ENCODE data around the gene MFAP5.
"Not testable (repeated sequence)": the region's sequence is repeated elsewhere in the genome, so short reads cannot be mapped to it uniquely, and the experiment has no call there.

MFAP5 gene

DNA sequence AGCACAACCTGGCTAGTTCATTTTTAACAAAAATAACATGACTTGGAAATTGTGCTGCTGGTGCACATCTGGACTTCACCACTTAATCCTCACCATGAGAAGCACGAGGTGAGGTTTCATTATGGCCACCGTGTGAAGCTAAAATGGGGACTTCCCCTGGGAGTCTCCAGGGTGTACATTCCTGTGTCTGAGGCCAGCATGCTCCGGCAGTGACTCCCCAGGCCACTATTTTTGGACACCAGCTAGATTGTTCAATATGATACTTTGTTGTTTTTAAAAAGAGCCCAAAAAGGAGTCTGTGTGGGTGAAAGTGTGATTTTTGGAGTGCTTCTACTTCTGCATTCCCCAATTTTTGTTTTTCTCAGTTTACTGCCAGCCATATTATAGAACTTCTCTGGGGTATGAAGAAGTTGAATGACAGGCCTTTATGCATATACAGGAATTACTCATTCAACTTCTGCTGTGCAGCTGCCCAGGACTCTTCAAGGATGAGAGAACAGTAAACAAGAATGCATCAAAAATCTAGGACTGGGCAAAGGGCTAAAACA is 33.1 kb downstream of the MFAP5 start:
- TF ChIP-seq, protein P1, sequence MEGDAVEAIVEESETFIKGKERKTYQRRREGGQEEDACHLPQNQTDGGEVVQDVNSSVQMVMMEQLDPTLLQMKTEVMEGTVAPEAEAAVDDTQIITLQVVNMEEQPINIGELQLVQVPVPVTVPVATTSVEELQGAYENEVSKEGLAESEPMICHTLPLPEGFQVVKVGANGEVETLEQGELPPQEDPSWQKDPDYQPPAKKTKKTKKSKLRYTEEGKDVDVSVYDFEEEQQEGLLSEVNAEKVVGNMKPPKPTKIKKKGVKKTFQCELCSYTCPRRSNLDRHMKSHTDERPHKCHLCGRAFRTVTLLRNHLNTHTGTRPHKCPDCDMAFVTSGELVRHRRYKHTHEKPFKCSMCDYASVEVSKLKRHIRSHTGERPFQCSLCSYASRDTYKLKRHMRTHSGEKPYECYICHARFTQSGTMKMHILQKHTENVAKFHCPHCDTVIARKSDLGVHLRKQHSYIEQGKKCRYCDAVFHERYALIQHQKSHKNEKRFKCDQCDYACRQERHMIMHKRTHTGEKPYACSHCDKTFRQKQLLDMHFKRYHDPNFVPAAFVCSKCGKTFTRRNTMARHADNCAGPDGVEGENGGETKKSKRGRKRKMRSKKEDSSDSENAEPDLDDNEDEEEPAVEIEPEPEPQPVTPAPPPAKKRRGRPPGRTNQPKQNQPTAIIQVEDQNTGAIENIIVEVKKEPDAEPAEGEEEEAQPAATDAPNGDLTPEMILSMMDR (IDR thresholded peaks at IDR 0.05), result no peak
- no peaks in the 10 kb centered on the region for H3K9me3 ChIP-seq
- H3K36me3 ChIP-seq, result no peaks in the 10 kb centered on the region

DNA sequence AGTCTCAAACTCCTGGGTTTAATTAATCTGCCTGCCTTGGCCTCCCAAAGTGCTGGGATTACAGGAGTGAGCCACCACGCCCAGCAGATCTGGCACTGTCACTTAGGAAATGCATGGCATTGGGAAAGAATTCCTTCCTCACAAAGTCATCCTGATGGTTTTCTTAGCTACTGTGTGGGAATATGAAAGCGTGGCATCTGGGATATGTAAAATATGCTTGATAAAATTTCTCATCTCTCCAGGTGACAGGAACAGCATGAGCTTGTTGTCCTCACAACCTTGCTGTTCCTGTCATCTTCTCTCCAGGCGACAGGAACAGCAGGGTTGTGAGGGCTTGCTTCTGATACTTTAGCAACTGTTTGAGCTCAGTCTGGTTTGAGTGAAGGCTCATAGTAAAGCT is 33.9 kb downstream of the MFAP5 start:
- TF ChIP-seq, protein P1 (IDR thresholded peaks at IDR 0.05), result no peak
- no peaks in the 10 kb centered on the region for H3K4me1 ChIP-seq (ENCODE audit: control insufficient read depth in 1 of 2, insufficient read depth in 1 of 2, low read depth in 1 of 2, low read length in 1 of 2)
- H3K27me3 ChIP-seq, result no peaks in the 10 kb centered on the region
- no peak overlapping the region for H3K27ac ChIP-seq
- H3K36me3 ChIP-seq, result no peaks in the 10 kb centered on the region
- H3K4me3 ChIP-seq (ENCODE audit: low read depth in 1 of 2, low read length in 1 of 2), result no peak overlapping the region
- no peaks in the 10 kb centered on the region for H3K9me3 ChIP-seq

More for the DNA sequence above, 33.1 kb downstream of the MFAP5 start:
- H3K4me1 ChIP-seq (ENCODE audit: control insufficient read depth in 1 of 2, insufficient read depth in 1 of 2, low read depth in 1 of 2, low read length in 1 of 2), result no peaks in the 10 kb centered on the region
- H3K27me3 ChIP-seq, result no peaks in the 10 kb centered on the region
- no peak overlapping the region for H3K27ac ChIP-seq
- H3K4me3 ChIP-seq (ENCODE audit: low read depth in 1 of 2, low read length in 1 of 2), result no peak overlapping the region

DNA sequence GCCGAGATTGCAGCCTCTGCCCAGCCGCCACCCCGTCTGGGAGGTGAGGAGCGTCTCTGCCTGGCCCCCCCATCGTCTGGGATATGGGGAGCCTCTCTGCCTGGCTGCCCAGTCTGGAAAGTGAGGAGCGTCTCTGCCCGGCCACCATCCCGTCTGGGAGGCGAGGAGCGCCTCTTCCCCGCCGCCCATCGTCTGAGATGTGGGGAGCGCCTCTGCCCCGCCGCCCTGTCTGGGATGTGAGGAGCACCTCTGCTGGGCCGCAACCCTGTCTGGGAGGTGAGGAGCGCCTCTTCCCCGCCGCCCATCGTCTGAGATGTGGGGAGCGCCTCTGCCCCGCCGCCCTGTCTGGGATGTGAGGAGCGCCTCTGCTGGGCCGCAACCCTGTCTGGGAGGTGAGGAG is 37.9 kb downstream of the MFAP5 start:
- H3K36me3 ChIP-seq; H3K4me3 ChIP-seq (ENCODE audit: low read depth in 1 of 2, low read length in 1 of 2); H3K4me1 ChIP-seq (ENCODE audit: control insufficient read depth in 1 of 2, insufficient read depth in 1 of 2, low read depth in 1 of 2, low read length in 1 of 2); H3K9me3 ChIP-seq; H3K27me3 ChIP-seq; H3K27ac ChIP-seq: not testable (repeated sequence)

DNA sequence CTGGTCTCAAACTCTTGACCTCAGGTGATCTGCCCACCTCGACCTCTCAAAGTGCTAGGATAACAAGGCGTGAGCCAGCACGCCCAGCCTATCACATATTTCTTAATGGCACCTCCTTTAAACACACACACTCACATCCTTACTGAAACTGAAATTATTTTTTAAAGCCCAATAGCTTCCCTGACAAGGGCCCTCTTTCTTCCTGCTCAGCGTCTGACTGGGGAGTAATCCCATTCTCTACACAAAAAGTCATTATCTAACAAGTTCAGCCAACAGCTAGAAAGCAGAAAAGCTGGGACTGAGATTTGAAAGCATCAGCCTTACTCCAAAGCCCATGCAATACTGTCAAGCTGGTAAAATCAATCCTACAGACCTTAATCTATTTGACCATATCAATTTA is 40.0 kb downstream of the MFAP5 start:
- H3K9me3 ChIP-seq, result no peaks in the 10 kb centered on the region
- TF ChIP-seq, protein P1 (IDR thresholded peaks at IDR 0.05), result no peak
- no peak overlapping the region for H3K4me3 ChIP-seq (ENCODE audit: low read depth in 1 of 2, low read length in 1 of 2)
- H3K27me3 ChIP-seq, result no peaks in the 10 kb centered on the region
- no peaks in the 10 kb centered on the region for H3K36me3 ChIP-seq
- peaks cover 17 to 19% of the 10 kb centered on the region in 2 experiments for H3K4me1 ChIP-seq (ENCODE audit: control insufficient read depth in 1 of 2, insufficient read depth in 1 of 2, low read depth in 1 of 2, low read length in 1 of 2)
- H3K27ac ChIP-seq, result no peak overlapping the region

DNA sequence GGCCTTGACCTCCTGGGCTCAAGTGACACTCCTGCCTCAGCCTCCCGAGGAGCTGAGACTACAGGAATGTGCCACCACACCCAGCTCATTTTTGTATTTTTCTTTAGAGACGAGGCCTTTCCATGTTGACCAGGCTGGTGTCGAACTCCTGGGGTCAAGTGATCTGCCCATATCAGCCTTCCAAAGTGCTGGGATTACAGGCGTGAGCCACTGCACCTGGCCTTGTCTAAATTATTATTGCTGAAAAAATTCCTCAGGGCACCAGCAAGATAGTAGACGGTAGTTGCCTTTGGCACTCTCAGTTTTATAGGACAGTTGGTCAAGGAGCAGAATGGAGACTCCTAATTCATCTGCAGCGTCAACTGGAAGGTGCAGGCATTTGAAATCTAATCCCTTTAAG is 47.4 kb downstream of the MFAP5 start:
- TF ChIP-seq, protein P1 (IDR thresholded peaks at IDR 0.05), result no peak
- Histone ChIP-seq H3K4me3 (ENCODE audit: low read depth in 1 of 2, low read length in 1 of 2) (no peak overlapping the region), H3K36me3 (no peaks in the 10 kb centered on the region), H3K27ac (no peak overlapping the region), H3K4me1 (ENCODE audit: control insufficient read depth in 1 of 2, insufficient read depth in 1 of 2, low read depth in 1 of 2, low read length in 1 of 2) (peaks cover 17 to 19% of the 10 kb centered on the region in 2 experiments), H3K27me3 (no peaks in the 10 kb centered on the region), H3K9me3 (no peaks in the 10 kb centered on the region)

DNA sequence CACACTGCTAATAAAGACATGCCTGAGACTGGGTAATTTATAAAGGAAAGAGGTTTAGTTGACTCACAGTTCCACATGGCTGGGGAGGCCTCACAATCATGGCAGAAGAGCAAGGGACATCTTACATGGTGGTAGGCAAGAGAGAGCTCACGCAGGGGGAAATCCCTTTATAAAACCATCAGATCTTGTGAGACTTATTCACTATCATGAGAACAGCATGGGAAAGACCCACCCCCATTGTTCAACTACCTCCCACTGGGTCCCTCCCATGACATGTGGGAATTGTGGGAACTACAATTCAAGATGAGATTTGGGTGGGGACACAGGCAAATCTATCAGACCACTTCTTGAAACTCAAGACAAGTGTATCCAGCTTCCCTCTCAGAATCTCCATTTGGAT is 48.7 kb downstream of the MFAP5 start:
- H3K36me3 ChIP-seq; H3K27me3 ChIP-seq; H3K9me3 ChIP-seq; H3K4me3 ChIP-seq (ENCODE audit: low read depth in 1 of 2, low read length in 1 of 2); H3K27ac ChIP-seq: not testable (repeated sequence)
- H3K4me1 ChIP-seq (ENCODE audit: control insufficient read depth in 1 of 2, insufficient read depth in 1 of 2, low read depth in 1 of 2, low read length in 1 of 2), result peaks cover 15 to 16% of the 10 kb centered on the region in 2 experiments

DNA sequence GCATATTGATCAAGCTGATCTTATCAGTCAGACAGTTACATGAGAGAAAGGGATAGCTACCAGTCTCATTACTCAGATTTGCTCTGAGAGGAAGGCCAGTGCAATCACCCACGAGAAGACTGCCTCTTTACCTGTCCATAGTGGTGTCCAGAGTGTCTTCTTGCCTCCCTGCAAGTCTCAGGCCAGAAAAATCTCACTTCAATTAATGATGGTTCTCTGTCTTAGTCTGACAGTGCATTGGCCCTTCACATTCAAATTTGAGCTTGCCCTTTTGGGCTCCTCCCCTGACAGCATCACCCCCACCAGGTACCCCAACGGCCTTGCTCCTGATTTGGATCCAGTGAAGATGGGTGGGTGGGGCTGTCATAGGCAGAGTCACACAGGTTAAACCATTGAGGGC is 50.0 kb downstream of the MFAP5 start, which contains the start of gene AICDA:
TSS of gene AICDA (minus strand) at position 231 of the 400 bp plus-strand sequence. CDS start at position 139, 92 bp downstream.
- TF ChIP-seq, protein P1 (IDR thresholded peaks at IDR 0.05), result no peak
- Histone ChIP-seq H3K36me3 (no peaks in the 10 kb centered on the region), H3K27me3 (no peaks in the 10 kb centered on the region), H3K27ac (no peak within 1 kb of the TSS), H3K4me3 (ENCODE audit: low read depth in 1 of 2, low read length in 1 of 2) (no peak within 1 kb of the TSS), H3K9me3 (no peaks in the 10 kb centered on the region), H3K4me1 (ENCODE audit: control insufficient read depth in 1 of 2, insufficient read depth in 1 of 2, low read depth in 1 of 2, low read length in 1 of 2) (peaks cover 11% of the 10 kb centered on the region in 2 experiments)

Measured in neutrophil (primary cell).